H1 (cell line): ENCODE results near the gene SERPING1. TPM values are rescaled to one million over a fixed set of nuclear protein-coding genes. Genes with fewer than 3 reads are reported as not detected.

Source experiments
- CTCF ChIA-PET: fragments of 300-600 bp; sonication (Branson Sonifier 250); formaldehyde crosslinking; loops from one replicate; lab custom pipeline; 2021; ENCODE audit not compliant: partially characterized antibody; lab: Charles Lee
- POLR2A ChIA-PET: fragments of 300-600 bp; sonication (Branson Sonifier 250); formaldehyde crosslinking; loops from one replicate; lab custom pipeline; 2021; ENCODE audit warnings: inconsistent platforms; ENCODE audit not compliant: partially characterized antibody; lab: Charles Lee
- DNase-seq, 2 experiments: peaks; one replicate each; pipeline versions ENCODE4 v3.0.0 to v3.0.0-alpha.2; 2010 to 2022; ENCODE audit warnings: low spot score in 2 of 2, low read depth in 1 of 2, mixed read lengths in 1 of 2
- FAIRE-seq: peaks from 2 replicates; lab custom pipeline; 2011; peaks lifted over from hg19 to GRCh38; lab: Jason Lieb, UNC
- H2AFZ ChIP-seq: 2 replicates; pipeline ENCODE4 v1.8.1; 2012; ENCODE audit warnings: low read length, inconsistent platforms
- H2AK5ac ChIP-seq: 2 replicates; pipeline ENCODE4 v1.6.1; 2013; ENCODE audit warnings: low read depth, low read length
- H2BK120ac ChIP-seq: replicated peaks from 2 replicates; pipeline ENCODE3; 2013; ENCODE audit warnings: low read depth, low read length, inconsistent platforms
- H2BK12ac ChIP-seq: 2 replicates; pipeline ENCODE4 v1.6.1; 2013; ENCODE audit warnings: low read depth, low read length
- H2BK15ac ChIP-seq: 2 replicates; pipeline ENCODE4 v1.6.1; 2013; ENCODE audit warnings: low read length
- H2BK20ac ChIP-seq: 2 replicates; pipeline ENCODE4 v1.6.1; 2013; ENCODE audit warnings: low read length
- H2BK5ac ChIP-seq: 2 replicates; pipeline ENCODE4 v1.6.1; 2013; ENCODE audit warnings: low read depth, low read length
- H3K14ac ChIP-seq: 2 replicates; pipeline ENCODE4 v1.6.1; 2013; ENCODE audit warnings: inconsistent platforms; ENCODE audit not compliant: insufficient read length
- H3K18ac ChIP-seq: 2 replicates; pipeline ENCODE4 v1.6.1; 2013; ENCODE audit warnings: low read length; ENCODE audit errors: extremely low read depth
- H3K23ac ChIP-seq: 2 replicates; pipeline ENCODE4 v1.6.1; 2013; ENCODE audit warnings: inconsistent platforms; ENCODE audit not compliant: insufficient read length
- H3K23me2 ChIP-seq: 2 replicates; pipeline ENCODE4 v1.6.1; 2013; ENCODE audit warnings: low read depth, low read length
- H3K27ac ChIP-seq: 2 replicates; pipeline ENCODE4 v1.6.1; 2011; ENCODE audit warnings: low read depth, low read length, inconsistent platforms
- H3K27me3 ChIP-seq, 4 experiments: replicated peaks in 1 of 4; 1 replicate in 1 of 4; 2 replicates in 3 of 4; pipeline versions ENCODE4 v1.6.1 to v1.8.1; 2011 to 2013; ENCODE audit warnings: low read length in 3 of 4, mild to moderate bottlenecking in 3 of 4, inconsistent platforms in 2 of 4, mixed read lengths in 2 of 4, moderate library complexity in 1 of 4; ENCODE audit not compliant: control insufficient read depth in 3 of 4, insufficient read depth in 3 of 4; ENCODE audit errors: extremely low read depth in 1 of 4
- H3K36me3 ChIP-seq, 4 experiments: 2 replicates each; pipeline versions ENCODE4 v1.6.1 to v1.8.1; 2011 to 2013; ENCODE audit warnings: mild to moderate bottlenecking in 4 of 4, low read length in 3 of 4, moderate library complexity in 2 of 4, control low read depth in 1 of 4, inconsistent platforms in 1 of 4; ENCODE audit not compliant: insufficient read depth in 4 of 4, control insufficient read depth in 2 of 4
- H3K4ac ChIP-seq: replicated peaks from 2 replicates; pipeline ENCODE3; 2013; ENCODE audit warnings: low read length, low read depth, mixed read lengths, inconsistent platforms; ENCODE audit not compliant: insufficient read length
- H3K4me1 ChIP-seq, 4 experiments: replicated peaks in 1 of 4; 1 replicate in 1 of 4; 2 replicates in 3 of 4; pipeline versions ENCODE4 v1.6.1 to v1.8.1; 2011 to 2013; ENCODE audit warnings: low read length in 3 of 4, inconsistent platforms in 2 of 4, mixed read lengths in 1 of 4; ENCODE audit not compliant: insufficient read depth in 4 of 4, control insufficient read depth in 3 of 4
- H3K4me2 ChIP-seq, 2 experiments: 2 replicates each; pipeline versions ENCODE4 v1.6.1 to v1.8.1; 2011 to 2013; ENCODE audit warnings: low read depth in 2 of 2, low read length in 2 of 2, control low read depth in 1 of 2, inconsistent platforms in 1 of 2, mild to moderate bottlenecking in 1 of 2; ENCODE audit not compliant: insufficient read depth in 1 of 2
- H3K4me3 ChIP-seq, 4 experiments: fragments of 200-600, 300-600 bp in 1 of 4; sonication (generic), shearing (Covaris generic), sonication (Bioruptor Twin) in 1 of 4; 2 replicates each; pipeline versions ENCODE4 v1.5.1 to v1.8.1; 2011 to 2016; ENCODE audit warnings: low read length in 4 of 4, low read depth in 3 of 4, control low read depth in 2 of 4, inconsistent platforms in 2 of 4, mild to moderate bottlenecking in 2 of 4, mixed read lengths in 1 of 4, moderate library complexity in 1 of 4; ENCODE audit not compliant: insufficient read depth in 2 of 4; ENCODE audit errors: extremely low read depth in 1 of 4
- H3K56ac ChIP-seq: replicated peaks from 2 replicates; pipeline ENCODE3; 2013; ENCODE audit warnings: low read depth, mild to moderate bottlenecking, mixed read lengths, low read length, inconsistent platforms; ENCODE audit not compliant: insufficient read length
- H3K79me1 ChIP-seq: 2 replicates; pipeline ENCODE4 v1.6.1; 2013; ENCODE audit warnings: low read depth, low read length, control low read depth
- H3K79me2 ChIP-seq, 2 experiments: 2 replicates each; pipeline versions ENCODE4 v1.6.1 to v1.8.1; 2012 to 2013; ENCODE audit warnings: low read length in 2 of 2, mild to moderate bottlenecking in 2 of 2, inconsistent platforms in 1 of 2; ENCODE audit not compliant: insufficient read depth in 2 of 2, control insufficient read depth in 1 of 2
- H3K9ac ChIP-seq, 4 experiments: replicated peaks in 1 of 4; 1 replicate in 1 of 4; 2 replicates in 3 of 4; pipeline versions ENCODE4 v1.6.1 to v1.8.1; 2011 to 2013; ENCODE audit warnings: low read depth in 3 of 4, low read length in 3 of 4, control low read depth in 2 of 4, mild to moderate bottlenecking in 2 of 4, moderate library complexity in 2 of 4, inconsistent platforms in 1 of 4; ENCODE audit errors: extremely low read depth in 1 of 4
- H3K9me3 ChIP-seq, 2 experiments: 2 replicates each; pipeline versions ENCODE4 v1.6.1 to v1.8.1; 2012 to 2013; ENCODE audit warnings: mild to moderate bottlenecking in 2 of 2, moderate library complexity in 2 of 2, control low read depth in 1 of 2, inconsistent platforms in 1 of 2, low read depth in 1 of 2, low read length in 1 of 2, mixed read lengths in 1 of 2; ENCODE audit not compliant: insufficient read depth in 2 of 2
- H4K20me1 ChIP-seq, 2 experiments: replicated peaks in 1 of 2; 2 replicates each; pipeline versions ENCODE3 to v1.8.1; 2011 to 2013; ENCODE audit warnings: inconsistent platforms in 2 of 2, low read length in 2 of 2, mild to moderate bottlenecking in 1 of 2; ENCODE audit not compliant: insufficient read depth in 2 of 2, control insufficient read depth in 1 of 2
- H4K5ac ChIP-seq: 2 replicates; pipeline ENCODE4 v1.6.1; 2013; ENCODE audit warnings: low read length, low read depth, mixed read lengths, inconsistent platforms; ENCODE audit not compliant: insufficient read length
- H4K8ac ChIP-seq: 2 replicates; pipeline ENCODE4 v1.8.0; 2013; ENCODE audit warnings: mild to moderate bottlenecking, moderate library complexity, low read length, inconsistent platforms; ENCODE audit not compliant: insufficient read depth; ENCODE audit errors: extremely low read depth
- H4K91ac ChIP-seq: replicated peaks from 2 replicates; pipeline ENCODE3; 2013; ENCODE audit warnings: low read length, mixed read lengths, inconsistent platforms; ENCODE audit not compliant: insufficient read length
- CEBPB ChIP-seq: IDR thresholded peaks from 2 replicates; pipeline ENCODE4 v1.6.1; 2012; ENCODE audit warnings: low read depth, low read length
- WGBS, 2 experiments: shearing (Covaris generic) in 1 of 2; methylation state at CpG; one replicate each; pipeline versions ENCODE4 v1.1.6 to v1.1.7; 2013 to 2015; ENCODE audit warnings: low lambda C conversion rate in 2 of 2, mixed read lengths in 2 of 2, inconsistent platforms in 1 of 2, low coverage in 1 of 2, missing lambda C conversion rate in 1 of 2; ENCODE audit not compliant: insufficient replicate concordance in 2 of 2, insufficient coverage in 1 of 2, insufficient read length in 1 of 2; ENCODE audit errors: extremely low coverage in 1 of 2, missing lambda C conversion rate in 1 of 2; 5-methylcytosine and 5-hydroxymethylcytosine counted together
- polyA plus RNA-seq, 7 experiments: library from polyadenylated mRNA; depleted of rRNA in 3 of 7; stranded (reverse) in 5 of 7; unstranded in 2 of 7; fragments of >200 nt in 5 of 7; fragments of 200-250 nt in 2 of 7; gene quantifications; 1 replicate in 5 of 7; 2 replicates in 1 of 7; 4 replicates in 1 of 7; pipeline versions ENCODE4 v1.2.1 to v1.2.3, GENCODE V29; 2011 to 2013; ENCODE audit warnings: missing spikeins in 2 of 7, mixed read lengths in 2 of 7
- total RNA-seq: library from RNA; stranded (reverse); fragmentation: NEBNext Ultra II Directional; extraction: Animal tissue kit (Norgen Biotek cat#: 25700); gene quantifications from 2 replicates; pipeline ENCODE4 v1.2.1, GENCODE V29; 2021

SERPING1 gene
- total and polyA plus RNA-seq, 2 of the 8 experiments (the other 6 are each of a cell fraction or from before 2014, with no cell fraction given) = 50.9 to 54.8 TPM

- Histone ChIP-seq H3K4me2 (peak overlapping the region; percentile 76 to 91; a peak in 2 of 4 replicates), H3K27ac (no peak overlapping the region; the same call in 1 of the 2 replicates), H2AFZ (no peak overlapping the region), H2BK20ac (no peak overlapping the region), H3K9ac (no peak overlapping the region), H3K36me3 (0 out of 8 replicates have a peak, but pooled peaks cover 0 to 2% (median 0%) of the 10 kb centered on the region in 4 experiments), H3K27me3 (no peaks in the 10 kb centered on the region), H2BK12ac (peak overlapping the region; percentile 53; the same call in 1 of the 2 replicates), H3K18ac (0 out of 2 replicates have a peak overlapping the region, but pooled peaks have one; percentile 27), H3K56ac (no peak overlapping the region), H3K79me2 (no peaks in the 10 kb centered on the region; a peak in 3 of 4 replicates), H3K23ac (no peak overlapping the region), H3K4me3 (peak overlapping the region in 1 of 4 experiments; percentile 64; a peak in 1 of 8 replicates), H3K14ac (no peak overlapping the region), H3K4me1 (peaks cover 7 to 17% (median 11%) of the 10 kb centered on the region in 4 experiments), H4K20me1 (no peaks in the 10 kb centered on the region), H4K91ac (peak overlapping the region; percentile 1), H3K79me1 (no peaks in the 10 kb centered on the region), H2BK120ac (peak overlapping the region; percentile 0), H3K9me3 (no peaks in the 10 kb centered on the region), H2BK5ac (no peak overlapping the region; the same call in 1 of the 2 replicates), H4K8ac (no peak overlapping the region), H4K5ac (no peak overlapping the region), H3K4ac (no peak overlapping the region), H2AK5ac (no peak overlapping the region), H2BK15ac (no peak overlapping the region), H3K23me2 (peaks cover 7% of the 10 kb centered on the region)
- ChIA-PET POLR2A (interaction anchor here (0.6 to 51.1 kb wide), 10 partner anchors 9 to 434 kb away, joined by 3 to 1546 read pairs (median 4); partner anchors contain the start of genes CLP1, UBE2L6 and YPEL4), CTCF (interaction anchor here (0.6 to 20.2 kb wide), 9 partner anchors 9 to 289 kb away, joined by 3 to 286 read pairs (median 4); partner anchors contain the start of gene UBE2L6)
- TF ChIP-seq CEBPB = no peak
- no peak for FAIRE-seq
- DNase-seq = no peak
- WGBS, 2 experiments = 83% methylated on average over 5 of the region's 5 CpGs; no CpG with 5 or more reads in 1 of the 2 experiments
Measured at GRCh38 chr11:57596266-57596885, 1.1 kb upstream of the SERPING1 start.
